ENCODE measurements around the gene TUBGCP5. TPM values are rescaled to one million over a fixed set of nuclear protein-coding genes. Genes with fewer than 3 reads are reported as not detected.
"Not testable (repeated sequence)": the region's sequence is repeated elsewhere in the genome, so short reads cannot be mapped to it uniquely, and the experiment has no call there.

Gene TUBGCP5
- total and polyA plus RNA-seq, 2 donors (not counting 1 experiment from before 2014, with no cell fraction given): 11.0 to 23.1 TPM

DNA sequence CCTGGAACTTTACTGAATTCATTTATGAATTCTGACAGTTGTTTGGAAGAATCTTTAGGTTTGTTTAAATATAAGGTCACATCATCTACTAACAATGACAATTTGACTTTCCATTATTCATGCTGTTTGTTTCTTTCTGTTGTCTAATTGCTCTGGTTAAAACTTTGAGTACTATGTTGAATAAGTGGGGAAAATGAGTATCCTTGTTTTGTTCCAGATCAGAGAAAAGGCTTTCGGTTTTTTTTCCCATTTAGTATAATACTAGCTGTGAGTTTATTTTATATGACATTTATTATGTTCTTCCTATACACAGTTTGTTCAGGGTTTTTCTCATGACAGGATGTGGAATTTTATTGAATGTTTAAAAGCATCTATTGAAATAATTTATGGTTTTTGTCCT is 11.3 kb upstream of the TUBGCP5 start:
- ChIA-PET CTCF (no interaction called here), POLR2A (no interaction called here)
- Histone ChIP-seq H3K9me3 (ENCODE audit: control extremely low read depth in 1 of 3, control insufficient read depth in 2 of 3, insufficient read depth in 1 of 3, low read length in 2 of 3) (peaks cover 0 to 6% (median 0%) of the 10 kb centered on the region in 3 donors), H3K27ac (ENCODE audit: low read length in 2 of 2) (no peak overlapping the region), H3K4me3 (ENCODE audit: control extremely low read depth in 1 of 5, extremely low read depth in 1 of 5, insufficient read depth in 1 of 5, low read depth in 2 of 5, low read length in 4 of 5) (no peak overlapping the region), H4K20me1 (ENCODE audit: control insufficient read depth, insufficient read depth, low read length, poor library complexity, severe bottlenecking) (no peaks in the 10 kb centered on the region), H3K27me3 (replicated peaks in 1 of 4; ENCODE audit: control extremely low read depth in 1 of 4, control insufficient read depth in 3 of 4, insufficient read depth in 4 of 4, low read length in 3 of 4) (peaks cover 0 to 3% (median 0%) of the 10 kb centered on the region in 4 experiments), H2AFZ (ENCODE audit: insufficient read depth, low read depth, low read length, poor library complexity, severe bottlenecking) (no peak overlapping the region), H3K9ac (ENCODE audit: low read length) (no peak overlapping the region), H3K79me2 (ENCODE audit: control insufficient read depth, insufficient read depth, low read length) (no peaks in the 10 kb centered on the region), H3K4me1 (ENCODE audit: control insufficient read depth in 2 of 2, insufficient read depth in 2 of 2, low read length in 2 of 2) (no peaks in the 10 kb centered on the region), H3K36me3 (replicated peaks in 1 of 2; ENCODE audit: control extremely low read depth in 1 of 2, control insufficient read depth in 1 of 2, extremely low read depth in 1 of 2, insufficient read depth in 2 of 2, low read length in 1 of 2) (no peaks in the 10 kb centered on the region), H3K4me2 (replicated peaks; ENCODE audit: low read depth, low read length, poor library complexity, severe bottlenecking) (no peak overlapping the region)
- Mint-ChIP-seq H3K4me3 (no peak overlapping the region), H3K27ac (no peak overlapping the region), H3K4me1 (no peaks in the 10 kb centered on the region), H3K27me3 (no peaks in the 10 kb centered on the region), H3K9me3 (ENCODE audit: insufficient read depth) (no peaks in the 10 kb centered on the region)
- TF ChIP-seq EZH2 (IDR thresholded peaks at IDR 0.05; ENCODE audit: borderline replicate concordance, insufficient read depth, low read depth, low read length, poor library complexity, severe bottlenecking): no peak
- TF ChIP-seq, protein P1, sequence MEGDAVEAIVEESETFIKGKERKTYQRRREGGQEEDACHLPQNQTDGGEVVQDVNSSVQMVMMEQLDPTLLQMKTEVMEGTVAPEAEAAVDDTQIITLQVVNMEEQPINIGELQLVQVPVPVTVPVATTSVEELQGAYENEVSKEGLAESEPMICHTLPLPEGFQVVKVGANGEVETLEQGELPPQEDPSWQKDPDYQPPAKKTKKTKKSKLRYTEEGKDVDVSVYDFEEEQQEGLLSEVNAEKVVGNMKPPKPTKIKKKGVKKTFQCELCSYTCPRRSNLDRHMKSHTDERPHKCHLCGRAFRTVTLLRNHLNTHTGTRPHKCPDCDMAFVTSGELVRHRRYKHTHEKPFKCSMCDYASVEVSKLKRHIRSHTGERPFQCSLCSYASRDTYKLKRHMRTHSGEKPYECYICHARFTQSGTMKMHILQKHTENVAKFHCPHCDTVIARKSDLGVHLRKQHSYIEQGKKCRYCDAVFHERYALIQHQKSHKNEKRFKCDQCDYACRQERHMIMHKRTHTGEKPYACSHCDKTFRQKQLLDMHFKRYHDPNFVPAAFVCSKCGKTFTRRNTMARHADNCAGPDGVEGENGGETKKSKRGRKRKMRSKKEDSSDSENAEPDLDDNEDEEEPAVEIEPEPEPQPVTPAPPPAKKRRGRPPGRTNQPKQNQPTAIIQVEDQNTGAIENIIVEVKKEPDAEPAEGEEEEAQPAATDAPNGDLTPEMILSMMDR (IDR thresholded peaks at IDR 0.05): no peak
- WGBS (ENCODE audit: insufficient coverage): no CpG with 5 or more reads among the region's 1 CpG
- intact Hi-C loops (cut with micrococcal nuclease): no loop called here
- ATAC-seq (ENCODE audit: low read depth): no peak
- DNase-seq: no peak

DNA sequence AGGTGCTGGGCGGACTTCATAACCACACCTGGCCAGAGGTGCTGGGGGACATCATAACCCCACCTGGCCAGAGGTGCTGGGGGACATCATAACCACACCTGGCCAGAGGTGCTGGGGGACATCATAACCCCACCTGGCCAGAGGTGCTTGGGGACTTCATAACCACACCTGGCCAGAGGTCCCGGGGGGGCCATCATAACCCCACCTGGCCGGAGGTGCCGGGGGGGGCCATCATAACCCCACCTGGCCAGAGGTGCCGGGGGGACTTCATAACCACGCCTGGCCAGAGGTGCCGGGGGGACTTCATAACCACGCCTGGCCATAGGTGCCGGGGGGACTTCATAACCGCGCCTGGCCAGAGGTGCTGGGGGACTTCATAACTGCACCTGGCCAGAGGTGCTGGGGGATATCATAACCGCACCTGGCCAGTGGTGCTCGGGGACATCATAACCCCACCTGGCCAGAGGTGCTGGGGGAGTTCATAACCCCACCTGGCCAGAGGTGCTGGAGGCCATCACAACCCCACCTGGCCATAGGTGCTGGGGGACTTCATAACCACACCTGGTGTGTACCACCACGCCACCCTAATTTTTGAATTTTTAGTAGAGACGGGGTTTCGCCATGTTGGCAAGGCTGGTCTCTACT is 10.7 kb upstream of the TUBGCP5 start:
- H3K79me2 ChIP-seq (ENCODE audit: control insufficient read depth, insufficient read depth, low read length): no peaks in the 10 kb centered on the region
- no peaks in the 10 kb centered on the region for H3K9me3 Mint-ChIP-seq (ENCODE audit: insufficient read depth)
- H3K4me1 ChIP-seq (ENCODE audit: control insufficient read depth in 2 of 2, insufficient read depth in 2 of 2, low read length in 2 of 2): no peaks in the 10 kb centered on the region
- DNase-seq: no peak
- H3K27me3 ChIP-seq (replicated peaks in 1 of 4; ENCODE audit: control extremely low read depth in 1 of 4, control insufficient read depth in 3 of 4, insufficient read depth in 4 of 4, low read length in 3 of 4): no peaks in the 10 kb centered on the region
- no peak overlapping the region for H3K27ac Mint-ChIP-seq
- no peak overlapping the region for H3K27ac ChIP-seq (ENCODE audit: low read length in 2 of 2)
- no peak overlapping the region for H3K4me3 ChIP-seq (ENCODE audit: control extremely low read depth in 1 of 5, extremely low read depth in 1 of 5, insufficient read depth in 1 of 5, low read depth in 2 of 5, low read length in 4 of 5)
- no peak for TF ChIP-seq EZH2 (IDR thresholded peaks at IDR 0.05; ENCODE audit: borderline replicate concordance, insufficient read depth, low read depth, low read length, poor library complexity, severe bottlenecking)
- TF ChIP-seq, protein P1 (IDR thresholded peaks at IDR 0.05): no peak
- H4K20me1 ChIP-seq (ENCODE audit: control insufficient read depth, insufficient read depth, low read length, poor library complexity, severe bottlenecking): no peaks in the 10 kb centered on the region
- intact Hi-C loops (cut with micrococcal nuclease): no loop called here
- 96% methylated on average over 16 of the region's 16 CpGs for WGBS (ENCODE audit: insufficient coverage)
- no peaks in the 10 kb centered on the region for H3K36me3 ChIP-seq (replicated peaks in 1 of 2; ENCODE audit: control extremely low read depth in 1 of 2, control insufficient read depth in 1 of 2, extremely low read depth in 1 of 2, insufficient read depth in 2 of 2, low read length in 1 of 2)
- H3K4me3 Mint-ChIP-seq: no peak overlapping the region
- no peak overlapping the region for H2AFZ ChIP-seq (ENCODE audit: insufficient read depth, low read depth, low read length, poor library complexity, severe bottlenecking)
- no peaks in the 10 kb centered on the region for H3K4me1 Mint-ChIP-seq
- ATAC-seq (ENCODE audit: low read depth): no peak
- no peaks in the 10 kb centered on the region for H3K27me3 Mint-ChIP-seq
- H3K9me3 ChIP-seq (ENCODE audit: control extremely low read depth in 1 of 3, control insufficient read depth in 2 of 3, insufficient read depth in 1 of 3, low read length in 2 of 3): peaks cover 0 to 6% (median 0%) of the 10 kb centered on the region in 3 donors
- CTCF ChIA-PET: no interaction called here
- no peak overlapping the region for H3K9ac ChIP-seq (ENCODE audit: low read length)
- POLR2A ChIA-PET: no interaction called here
- no peak overlapping the region for H3K4me2 ChIP-seq (replicated peaks; ENCODE audit: low read depth, low read length, poor library complexity, severe bottlenecking)

DNA sequence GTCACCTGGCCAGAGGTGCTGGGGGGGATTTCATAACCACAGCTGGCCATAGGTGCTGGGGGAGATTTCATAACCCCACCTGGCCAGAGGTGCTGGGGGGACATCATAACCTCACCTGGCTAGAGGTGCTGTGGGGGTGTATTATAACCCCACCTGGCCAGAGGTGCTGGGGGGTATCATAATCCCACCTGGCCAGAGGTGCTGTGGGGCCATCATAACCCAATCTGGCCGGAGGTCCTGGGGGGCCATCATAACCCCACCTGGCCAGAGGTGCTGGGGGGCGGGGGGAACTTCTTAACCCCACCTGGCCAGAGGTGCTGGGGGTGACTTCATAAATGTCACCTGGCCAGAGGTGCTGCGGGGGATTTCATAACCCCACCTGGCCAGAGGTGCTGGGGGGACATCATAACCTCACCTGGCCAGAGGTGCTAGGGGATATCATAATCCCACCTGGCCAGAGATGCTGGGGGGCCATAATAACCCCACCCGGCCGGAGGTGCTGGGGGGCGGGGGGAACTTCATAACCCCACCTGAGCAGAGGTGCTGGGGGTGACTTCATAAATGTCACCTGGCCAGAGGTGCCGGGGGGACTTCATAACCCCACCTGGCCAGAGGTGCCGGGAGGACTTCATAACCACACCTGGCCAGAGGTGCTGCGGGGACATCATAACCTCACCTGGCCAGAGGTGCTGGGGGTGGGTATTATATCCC is 9.4 kb upstream of the TUBGCP5 start:
- H3K4me1 Mint-ChIP-seq, CTCF ChIA-PET: not testable (repeated sequence)

More for the DNA sequence above, 9.4 kb upstream of the TUBGCP5 start:
- DNase-seq; H2AFZ ChIP-seq (ENCODE audit: insufficient read depth, low read depth, low read length, poor library complexity, severe bottlenecking); H3K79me2 ChIP-seq (ENCODE audit: control insufficient read depth, insufficient read depth, low read length); H4K20me1 ChIP-seq (ENCODE audit: control insufficient read depth, insufficient read depth, low read length, poor library complexity, severe bottlenecking); H3K27me3 ChIP-seq (replicated peaks in 1 of 4; ENCODE audit: control extremely low read depth in 1 of 4, control insufficient read depth in 3 of 4, insufficient read depth in 4 of 4, low read length in 3 of 4); H3K9ac ChIP-seq (ENCODE audit: low read length); H3K27ac Mint-ChIP-seq; H3K4me3 ChIP-seq (ENCODE audit: control extremely low read depth in 1 of 5, extremely low read depth in 1 of 5, insufficient read depth in 1 of 5, low read depth in 2 of 5, low read length in 4 of 5); intact Hi-C loops (cut with micrococcal nuclease); H3K9me3 ChIP-seq (ENCODE audit: control extremely low read depth in 1 of 3, control insufficient read depth in 2 of 3, insufficient read depth in 1 of 3, low read length in 2 of 3); H3K9me3 Mint-ChIP-seq (ENCODE audit: insufficient read depth); H3K27me3 Mint-ChIP-seq; ATAC-seq (ENCODE audit: low read depth); H3K4me1 ChIP-seq (ENCODE audit: control insufficient read depth in 2 of 2, insufficient read depth in 2 of 2, low read length in 2 of 2); POLR2A ChIA-PET; H3K4me2 ChIP-seq (replicated peaks; ENCODE audit: low read depth, low read length, poor library complexity, severe bottlenecking); H3K27ac ChIP-seq (ENCODE audit: low read length in 2 of 2); H3K4me3 Mint-ChIP-seq; H3K36me3 ChIP-seq (replicated peaks in 1 of 2; ENCODE audit: control extremely low read depth in 1 of 2, control insufficient read depth in 1 of 2, extremely low read depth in 1 of 2, insufficient read depth in 2 of 2, low read length in 1 of 2): not testable (repeated sequence)
- WGBS (ENCODE audit: insufficient coverage): 92% methylated on average over 5 of the region's 9 CpGs

All from B cell (primary cell).